ENCODE results near the gene PPP2R2C.

DNA sequence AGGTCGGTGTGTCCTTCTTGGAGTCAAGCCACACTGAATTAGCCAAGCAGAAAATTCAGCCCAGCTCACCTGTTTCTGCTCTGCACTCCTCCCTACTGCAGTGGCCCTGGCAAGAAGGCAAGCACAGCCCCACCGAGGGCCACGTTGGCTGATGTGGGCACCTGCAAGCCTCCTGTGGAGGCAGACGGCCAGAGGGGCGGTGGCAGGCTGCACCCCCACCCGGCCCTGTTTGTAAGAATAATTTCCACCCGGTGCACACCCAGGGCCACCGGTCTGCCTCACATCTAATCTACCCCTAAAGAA lies 18.8 kb downstream of the PPP2R2C start:
- TF ChIP-seq, protein P1, sequence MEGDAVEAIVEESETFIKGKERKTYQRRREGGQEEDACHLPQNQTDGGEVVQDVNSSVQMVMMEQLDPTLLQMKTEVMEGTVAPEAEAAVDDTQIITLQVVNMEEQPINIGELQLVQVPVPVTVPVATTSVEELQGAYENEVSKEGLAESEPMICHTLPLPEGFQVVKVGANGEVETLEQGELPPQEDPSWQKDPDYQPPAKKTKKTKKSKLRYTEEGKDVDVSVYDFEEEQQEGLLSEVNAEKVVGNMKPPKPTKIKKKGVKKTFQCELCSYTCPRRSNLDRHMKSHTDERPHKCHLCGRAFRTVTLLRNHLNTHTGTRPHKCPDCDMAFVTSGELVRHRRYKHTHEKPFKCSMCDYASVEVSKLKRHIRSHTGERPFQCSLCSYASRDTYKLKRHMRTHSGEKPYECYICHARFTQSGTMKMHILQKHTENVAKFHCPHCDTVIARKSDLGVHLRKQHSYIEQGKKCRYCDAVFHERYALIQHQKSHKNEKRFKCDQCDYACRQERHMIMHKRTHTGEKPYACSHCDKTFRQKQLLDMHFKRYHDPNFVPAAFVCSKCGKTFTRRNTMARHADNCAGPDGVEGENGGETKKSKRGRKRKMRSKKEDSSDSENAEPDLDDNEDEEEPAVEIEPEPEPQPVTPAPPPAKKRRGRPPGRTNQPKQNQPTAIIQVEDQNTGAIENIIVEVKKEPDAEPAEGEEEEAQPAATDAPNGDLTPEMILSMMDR (IDR thresholded peaks at IDR 0.05; ENCODE audit: insufficient read depth, low read length), result no peak
- TF ChIP-seq, protein P2, sequence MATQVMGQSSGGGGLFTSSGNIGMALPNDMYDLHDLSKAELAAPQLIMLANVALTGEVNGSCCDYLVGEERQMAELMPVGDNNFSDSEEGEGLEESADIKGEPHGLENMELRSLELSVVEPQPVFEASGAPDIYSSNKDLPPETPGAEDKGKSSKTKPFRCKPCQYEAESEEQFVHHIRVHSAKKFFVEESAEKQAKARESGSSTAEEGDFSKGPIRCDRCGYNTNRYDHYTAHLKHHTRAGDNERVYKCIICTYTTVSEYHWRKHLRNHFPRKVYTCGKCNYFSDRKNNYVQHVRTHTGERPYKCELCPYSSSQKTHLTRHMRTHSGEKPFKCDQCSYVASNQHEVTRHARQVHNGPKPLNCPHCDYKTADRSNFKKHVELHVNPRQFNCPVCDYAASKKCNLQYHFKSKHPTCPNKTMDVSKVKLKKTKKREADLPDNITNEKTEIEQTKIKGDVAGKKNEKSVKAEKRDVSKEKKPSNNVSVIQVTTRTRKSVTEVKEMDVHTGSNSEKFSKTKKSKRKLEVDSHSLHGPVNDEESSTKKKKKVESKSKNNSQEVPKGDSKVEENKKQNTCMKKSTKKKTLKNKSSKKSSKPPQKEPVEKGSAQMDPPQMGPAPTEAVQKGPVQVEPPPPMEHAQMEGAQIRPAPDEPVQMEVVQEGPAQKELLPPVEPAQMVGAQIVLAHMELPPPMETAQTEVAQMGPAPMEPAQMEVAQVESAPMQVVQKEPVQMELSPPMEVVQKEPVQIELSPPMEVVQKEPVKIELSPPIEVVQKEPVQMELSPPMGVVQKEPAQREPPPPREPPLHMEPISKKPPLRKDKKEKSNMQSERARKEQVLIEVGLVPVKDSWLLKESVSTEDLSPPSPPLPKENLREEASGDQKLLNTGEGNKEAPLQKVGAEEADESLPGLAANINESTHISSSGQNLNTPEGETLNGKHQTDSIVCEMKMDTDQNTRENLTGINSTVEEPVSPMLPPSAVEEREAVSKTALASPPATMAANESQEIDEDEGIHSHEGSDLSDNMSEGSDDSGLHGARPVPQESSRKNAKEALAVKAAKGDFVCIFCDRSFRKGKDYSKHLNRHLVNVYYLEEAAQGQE (IDR thresholded peaks at IDR 0.05; ENCODE audit: insufficient replicate concordance, low read depth), result no peak

Data from HL-60 (cell line).